HG03558 (cell line): Measurements from ENCODE around the gene LIG3.
"Not testable (repeated sequence)": the region's sequence is repeated elsewhere in the genome, so short reads cannot be mapped to it uniquely, and the experiment has no call there.

Experiments used
- ATAC-seq: cut with Tn5 transposase; IDR thresholded peaks from one replicate; pipeline ENCODE4 v1.9.1; 2021; ENCODE audit warnings: moderate number of reproducible peaks; ENCODE audit not compliant: unreplicated experiment; ENCODE audit errors: extremely low read depth

The LIG3 gene

DNA sequence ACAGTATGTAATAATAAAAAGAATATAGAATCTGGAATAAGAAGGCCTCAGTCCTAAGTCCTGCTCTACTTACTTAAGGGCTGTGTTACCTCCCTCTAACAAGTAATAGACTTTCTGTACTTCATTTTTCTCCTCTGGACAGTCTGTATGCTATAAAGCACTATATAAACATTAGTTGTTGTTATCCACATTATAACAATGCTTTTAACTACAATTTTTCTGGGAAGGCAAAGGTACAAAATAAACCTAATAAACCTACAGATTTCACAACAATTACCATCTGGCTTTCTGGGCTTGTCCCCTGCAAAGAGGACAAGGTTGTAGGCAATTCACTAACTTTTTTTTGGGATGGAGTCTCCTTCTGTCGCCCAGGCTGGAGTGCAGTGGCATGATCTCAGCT lies 50.5 kb downstream of the LIG3 start:
- no peak for ATAC-seq

DNA sequence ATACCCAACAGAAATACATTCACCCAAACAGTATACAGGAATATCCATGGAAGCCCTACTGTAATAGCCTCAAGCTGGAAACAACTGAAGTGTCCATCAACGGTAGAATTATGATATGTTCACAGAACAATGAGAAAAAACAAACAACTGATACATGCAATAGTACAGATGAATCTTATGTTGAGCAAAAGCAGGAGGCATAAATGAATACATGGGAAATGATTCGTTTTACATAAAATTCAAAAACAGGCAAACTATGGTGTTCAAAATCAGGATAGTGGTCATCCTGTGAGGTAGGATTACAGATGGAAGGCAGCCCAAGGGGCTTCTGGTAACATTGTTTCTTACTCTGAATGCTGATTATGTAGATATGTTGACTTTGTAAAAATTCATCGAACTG lies 58.1 kb downstream of the LIG3 start:
- ATAC-seq = no peak

DNA sequence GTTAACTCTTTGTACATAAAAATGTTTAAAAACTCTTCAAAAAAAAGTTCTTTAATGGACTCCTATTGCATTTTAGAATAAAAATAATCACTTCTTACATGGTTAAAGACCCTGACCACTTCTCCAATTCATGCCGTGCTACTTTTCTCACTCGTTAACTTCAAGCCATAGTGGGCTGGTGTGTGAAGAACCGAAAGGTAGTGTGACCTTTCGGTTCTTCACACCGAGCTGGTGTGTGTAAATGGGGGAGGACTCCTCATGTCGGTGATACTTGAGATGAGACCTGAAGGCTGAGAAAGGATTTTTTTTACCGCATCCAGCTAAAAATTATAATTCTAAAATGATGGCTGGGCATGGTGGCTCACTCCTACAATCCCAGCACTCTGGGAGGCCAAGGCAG lies 61.1 kb downstream of the LIG3 start:
- no peak for ATAC-seq

DNA sequence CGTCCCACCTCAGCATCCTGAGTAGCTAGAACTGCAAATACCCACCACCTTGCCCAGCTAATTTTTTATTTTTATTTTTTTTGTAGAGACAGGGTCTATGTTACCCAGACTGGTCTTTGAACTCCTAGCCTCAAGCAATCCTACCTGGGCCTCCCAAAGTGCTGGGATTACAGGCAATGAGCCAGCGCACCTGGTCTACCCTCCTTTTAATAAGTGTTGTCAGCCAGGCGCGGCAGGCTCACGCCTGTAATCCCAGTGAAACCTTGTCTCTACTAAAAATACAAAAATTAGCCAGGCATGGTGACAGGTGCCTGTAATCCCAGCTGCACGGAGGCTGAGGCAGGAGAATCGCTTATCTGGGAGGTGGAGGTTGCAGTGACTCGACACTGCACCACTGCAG lies 63.9 kb downstream of the LIG3 start:
- no peak for ATAC-seq

- not testable (repeated sequence) for ATAC-seq
Measured at GRCh38 chr17:35045458-35045979, 65.2 kb downstream of the LIG3 start.

- no peak for ATAC-seq
Measured at GRCh38 chr17:35046245-35046644, 65.9 kb downstream of the LIG3 start.

GRCh38 chr17:35046740-35047283 lies 66.5 kb downstream of the LIG3 start:
- ATAC-seq = no peak

DNA sequence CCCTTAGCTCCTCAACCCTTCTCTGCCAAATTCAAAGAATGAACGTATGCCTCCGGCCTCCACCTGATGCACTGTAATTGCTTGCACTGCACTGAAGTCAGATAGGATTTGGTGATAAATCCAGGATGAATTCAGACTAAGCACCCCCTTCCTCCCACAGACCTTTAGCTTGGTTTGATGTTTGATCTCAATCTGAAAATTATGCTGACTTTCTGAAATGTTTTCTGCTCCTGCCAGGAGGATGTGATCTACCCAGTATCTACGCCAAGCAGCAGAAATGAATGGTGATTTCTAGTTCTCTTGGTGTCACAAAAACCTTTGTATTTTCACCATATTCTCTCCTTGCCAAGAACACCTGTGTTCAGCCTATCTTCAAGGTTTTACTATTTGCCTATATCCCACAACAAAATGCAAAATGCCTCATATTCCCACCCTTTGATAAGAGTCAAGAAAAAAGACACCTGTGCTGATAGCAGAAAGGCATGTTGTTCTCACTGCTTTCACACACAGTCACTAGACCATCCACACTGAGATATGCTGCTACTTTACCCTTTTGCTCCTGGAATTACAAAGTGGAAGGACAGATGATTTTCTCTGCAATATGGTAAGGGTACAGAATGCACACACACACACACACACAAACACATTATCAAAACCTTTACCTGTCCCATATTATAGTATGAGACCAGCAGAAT lies 68.5 kb downstream of the LIG3 start:
- no peak for ATAC-seq

DNA sequence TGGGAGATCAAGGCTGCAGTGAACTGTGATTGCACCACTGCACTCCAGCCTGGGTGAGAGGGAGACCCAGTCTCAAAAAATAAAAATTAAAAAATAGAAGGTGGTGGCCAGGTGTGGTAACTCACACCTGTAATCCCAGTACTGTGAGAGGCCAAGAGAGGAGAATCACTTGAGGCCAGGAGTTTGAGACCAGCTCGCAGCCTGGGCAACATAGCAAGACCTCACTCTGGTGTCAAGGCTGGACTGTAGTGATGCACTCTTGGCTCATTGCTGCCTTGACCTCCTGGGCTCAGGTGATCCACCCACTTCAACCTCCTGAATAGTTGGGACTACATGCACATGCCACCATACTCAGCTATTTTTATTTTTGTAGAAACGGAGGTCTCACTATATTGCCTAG lies 69.9 kb downstream of the LIG3 start:
- no peak for ATAC-seq

- ATAC-seq = no peak
Measured at GRCh38 chr17:35051183-35051578, 70.9 kb downstream of the LIG3 start.

DNA sequence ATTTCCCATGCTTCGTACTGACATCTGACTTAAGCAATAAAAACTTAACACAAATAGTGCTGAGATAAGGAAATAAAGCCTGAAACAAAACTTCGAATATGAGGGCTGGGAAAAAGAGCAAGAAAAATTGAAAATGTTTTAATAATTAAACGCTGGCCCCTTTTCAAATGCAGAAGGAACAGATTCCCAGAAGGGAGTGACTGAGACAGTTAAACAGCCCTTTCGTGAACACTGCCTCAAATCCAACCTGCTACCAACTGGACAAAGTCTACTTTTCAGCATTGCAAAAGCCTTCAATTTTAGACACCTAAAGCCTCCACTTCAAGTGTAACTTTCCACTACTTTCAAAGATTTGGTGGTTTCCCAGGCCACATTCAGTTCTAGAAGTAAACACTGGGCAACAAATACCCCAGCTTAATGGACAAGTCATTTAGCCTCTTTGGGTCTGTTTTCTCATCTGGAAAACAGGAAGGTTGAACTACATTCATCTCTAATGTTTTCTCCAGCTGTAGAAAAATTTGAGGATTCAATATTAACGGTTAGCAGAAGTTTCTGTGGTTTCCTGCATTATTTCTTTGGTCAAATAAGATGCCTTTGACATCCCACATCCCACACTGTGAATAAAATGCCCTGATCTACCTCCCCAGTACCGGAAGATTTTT lies 71.4 kb downstream of the LIG3 start:
- no peak for ATAC-seq

GRCh38 chr17:35052241-35052610 lies 71.9 kb downstream of the LIG3 start:
- no peak for ATAC-seq

- no peak for ATAC-seq
Measured at GRCh38 chr17:35052780-35053179, 72.5 kb downstream of the LIG3 start.

GRCh38 chr17:35053204-35053603 lies 72.9 kb downstream of the LIG3 start:
- no peak for ATAC-seq

- no peak for ATAC-seq
Measured at GRCh38 chr17:35056013-35056412, 75.7 kb downstream of the LIG3 start.

DNA sequence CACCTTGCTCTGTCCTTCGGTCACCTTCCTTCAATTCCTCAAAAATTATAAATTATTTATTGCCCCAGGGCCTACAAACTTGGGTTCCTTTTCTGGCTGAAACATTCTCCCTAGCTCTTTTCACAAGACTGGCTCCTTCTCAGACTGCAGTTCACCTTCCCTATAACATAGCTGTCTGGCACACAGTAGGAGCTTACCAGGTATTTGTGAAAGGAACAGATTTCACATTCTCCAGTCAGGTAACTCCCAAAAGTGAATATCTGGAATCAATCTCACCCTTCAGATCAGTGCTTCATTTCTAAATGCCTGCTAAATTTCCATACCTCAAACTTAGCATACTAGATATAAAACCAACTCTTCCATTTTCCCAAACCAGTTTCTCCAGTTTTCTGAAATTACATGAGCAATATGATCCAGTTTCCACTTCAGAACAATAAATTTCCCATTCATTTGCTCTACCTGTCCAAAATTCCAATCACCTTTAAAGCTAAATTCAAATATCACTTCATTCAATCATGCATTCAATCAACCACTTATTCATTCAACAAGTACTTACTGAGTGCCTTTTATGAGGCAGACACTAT lies 77.1 kb downstream of the LIG3 start:
- no peak for ATAC-seq
